NT2/D1 (cell line): Measurements from ENCODE around the gene LAMTOR2.

Experiments
- DNase-seq: peaks from one replicate; pipeline ENCODE4 v3.0.0-alpha.2; 2011; ENCODE audit warnings: low read depth, low spot score
- H3K27me3 ChIP-seq: 2 replicates; pipeline ENCODE4 v1.6.0; 2011; ENCODE audit warnings: mild to moderate bottlenecking; ENCODE audit not compliant: insufficient read length, insufficient read depth
- H3K36me3 ChIP-seq: 2 replicates; pipeline ENCODE4 v1.6.1; 2011; ENCODE audit warnings: mild to moderate bottlenecking, low read length, mixed read lengths; ENCODE audit not compliant: insufficient read depth, insufficient read length
- H3K4me1 ChIP-seq: 2 replicates; pipeline ENCODE4 v1.5.1; 2011; ENCODE audit not compliant: insufficient read depth, insufficient read length
- H3K4me3 ChIP-seq: 2 replicates; pipeline ENCODE4 v1.5.1; 2011; ENCODE audit warnings: low read depth; ENCODE audit not compliant: insufficient read length
- H3K9ac ChIP-seq: 2 replicates; pipeline ENCODE4 v1.6.0; 2011; ENCODE audit warnings: low read depth; ENCODE audit not compliant: insufficient read length
- H3K9me3 ChIP-seq: 2 replicates; pipeline ENCODE4 v1.5.1; 2011; ENCODE audit warnings: mild to moderate bottlenecking, low read length; ENCODE audit not compliant: insufficient read depth
- SUZ12 ChIP-seq: IDR thresholded peaks from 2 replicates; pipeline ENCODE4 v1.6.1; 2011; ENCODE audit not compliant: insufficient read length, insufficient read depth; ENCODE audit errors: extremely low read depth
- YY1 ChIP-seq: IDR thresholded peaks from 2 replicates; pipeline ENCODE4 v1.6.1; 2011; ENCODE audit not compliant: insufficient read length, insufficient read depth
- ZNF274 ChIP-seq: IDR thresholded peaks from 2 replicates; pipeline ENCODE4 v1.6.1; 2011; ENCODE audit warnings: mild to moderate bottlenecking, low read depth, low read length

The LAMTOR2 gene

DNA sequence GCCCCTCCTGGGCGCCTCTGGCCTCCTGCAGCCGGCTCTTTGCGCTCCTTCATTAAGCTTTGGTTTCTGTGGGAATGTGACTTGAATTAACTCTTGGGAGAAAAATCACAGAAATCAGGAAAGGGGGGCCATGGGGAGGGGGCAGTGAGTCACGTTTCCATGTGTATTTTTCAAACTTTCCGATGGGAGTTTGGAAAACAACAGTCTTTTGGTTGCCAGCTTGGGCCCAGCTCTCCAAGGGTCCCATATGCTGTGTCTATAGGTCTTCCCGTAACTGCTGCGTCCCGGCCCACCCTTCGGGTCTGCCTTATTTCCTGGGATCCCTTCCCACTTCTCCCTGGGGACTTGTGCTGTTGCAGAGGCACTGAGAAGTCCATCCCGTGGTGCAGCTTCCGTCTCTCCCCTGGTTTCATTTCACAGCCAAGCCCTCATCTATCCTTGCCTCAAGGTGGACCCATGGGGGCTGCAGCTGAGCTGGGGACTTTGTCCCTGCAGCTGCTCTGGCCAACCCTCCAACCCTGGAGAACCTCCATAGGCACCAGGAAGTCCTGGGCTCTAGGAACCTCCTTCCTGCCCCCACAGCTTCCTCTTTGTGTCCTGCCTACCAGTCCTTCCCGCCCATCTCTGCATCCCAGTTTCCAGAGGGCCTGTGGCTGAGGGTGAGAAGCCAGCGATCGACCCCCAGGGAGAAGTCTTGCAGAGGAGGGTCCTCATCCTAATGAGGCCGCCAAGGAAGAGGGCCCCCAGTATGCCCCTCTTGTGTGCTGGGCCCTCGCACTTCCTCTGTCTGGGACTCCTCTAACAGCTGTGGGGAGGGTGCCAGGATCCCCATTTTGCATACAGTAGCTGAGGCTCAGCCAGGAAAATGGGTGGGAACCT is 48.3 kb downstream of the LAMTOR2 start:
- peaks cover 42% of the 10 kb centered on the region for H3K36me3 ChIP-seq
- H3K4me1 ChIP-seq = peaks cover 65% of the 10 kb centered on the region
- H3K4me3 ChIP-seq = no peak overlapping the region
- H3K27me3 ChIP-seq = no peaks in the 10 kb centered on the region
- peak overlapping the region; percentile 7 for H3K9ac ChIP-seq
- no peak for DNase-seq
- no peaks in the 10 kb centered on the region for H3K9me3 ChIP-seq
- TF ChIP-seq YY1 (no peak), SUZ12 (no peak), ZNF274 (no peak)

DNA sequence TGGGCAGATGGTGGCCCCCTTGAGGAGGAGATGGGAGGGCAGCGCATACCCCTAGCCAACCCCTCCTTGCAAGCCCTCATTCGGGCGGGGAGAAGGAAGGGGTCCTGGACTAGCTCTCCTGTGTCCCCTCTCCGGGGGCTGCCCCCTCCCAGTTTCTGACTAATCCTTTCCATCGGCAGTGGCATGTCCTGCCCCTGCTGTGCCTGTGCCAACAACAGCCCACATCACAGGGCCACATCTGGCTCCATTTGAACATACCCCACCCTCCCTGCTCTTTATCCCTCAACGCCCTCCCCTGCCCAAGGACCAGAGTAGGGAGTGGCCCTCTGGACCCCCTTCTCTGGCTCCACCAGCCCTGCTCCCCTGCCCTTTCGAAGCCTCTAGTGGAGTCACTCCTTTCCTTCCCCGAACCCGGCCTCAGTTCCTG is 49.0 kb downstream of the LAMTOR2 start:
- H3K27me3 ChIP-seq = no peaks in the 10 kb centered on the region
- no peaks in the 10 kb centered on the region for H3K9me3 ChIP-seq
- TF ChIP-seq ZNF274 (no peak), YY1 (no peak), SUZ12 (no peak)
- H3K4me3 ChIP-seq = no peak overlapping the region
- peak overlapping the region; percentile 61 for H3K9ac ChIP-seq
- DNase-seq = no peak
- H3K36me3 ChIP-seq = peaks cover 39% of the 10 kb centered on the region
- peaks cover 62% of the 10 kb centered on the region for H3K4me1 ChIP-seq

DNA sequence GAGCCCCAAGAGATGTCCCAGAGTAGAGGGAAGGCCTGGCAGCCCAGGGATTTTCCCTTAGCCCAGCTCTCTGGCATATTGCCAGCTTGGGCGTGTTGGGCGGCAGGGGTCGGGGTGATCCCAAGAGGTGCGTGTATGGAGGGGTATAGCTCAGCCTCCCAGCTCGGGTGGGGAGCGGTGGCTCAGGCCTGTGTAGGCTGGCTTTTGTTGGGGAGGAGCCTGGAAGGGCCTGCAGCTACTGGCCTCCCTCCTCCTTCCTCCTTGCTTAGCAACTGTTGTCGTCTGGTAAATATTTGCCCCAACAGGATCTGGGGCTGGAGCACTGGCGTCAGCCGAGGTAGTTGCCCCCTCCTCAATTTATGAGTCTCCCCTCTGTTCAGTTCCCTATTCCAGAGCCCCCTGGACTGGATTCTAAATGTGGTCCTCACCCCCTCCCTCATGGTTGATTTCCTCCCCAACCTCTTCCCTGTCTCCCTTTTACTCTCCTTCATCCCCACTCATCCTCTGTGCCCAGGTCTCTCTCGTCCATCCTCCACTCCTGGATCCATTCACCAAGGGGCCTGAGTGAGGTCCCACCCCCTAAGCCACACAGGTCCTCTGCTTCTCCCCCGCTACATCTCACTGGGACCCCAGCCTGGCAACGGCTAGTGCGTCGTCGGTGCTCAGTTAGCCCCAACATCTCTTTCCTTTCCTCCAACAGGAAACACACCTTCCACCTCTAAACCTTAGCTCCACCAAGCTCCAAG is 49.7 kb downstream of the LAMTOR2 start:
- peaks cover 56% of the 10 kb centered on the region for H3K4me1 ChIP-seq
- H3K4me3 ChIP-seq = no peak overlapping the region
- peaks cover 33% of the 10 kb centered on the region for H3K36me3 ChIP-seq
- TF ChIP-seq ZNF274 = no peak
- no peak for TF ChIP-seq SUZ12
- TF ChIP-seq YY1 = no peak
- H3K9ac ChIP-seq = peak overlapping the region; percentile 61
- DNase-seq = no peak
- H3K9me3 ChIP-seq = no peaks in the 10 kb centered on the region
- no peaks in the 10 kb centered on the region for H3K27me3 ChIP-seq

DNA sequence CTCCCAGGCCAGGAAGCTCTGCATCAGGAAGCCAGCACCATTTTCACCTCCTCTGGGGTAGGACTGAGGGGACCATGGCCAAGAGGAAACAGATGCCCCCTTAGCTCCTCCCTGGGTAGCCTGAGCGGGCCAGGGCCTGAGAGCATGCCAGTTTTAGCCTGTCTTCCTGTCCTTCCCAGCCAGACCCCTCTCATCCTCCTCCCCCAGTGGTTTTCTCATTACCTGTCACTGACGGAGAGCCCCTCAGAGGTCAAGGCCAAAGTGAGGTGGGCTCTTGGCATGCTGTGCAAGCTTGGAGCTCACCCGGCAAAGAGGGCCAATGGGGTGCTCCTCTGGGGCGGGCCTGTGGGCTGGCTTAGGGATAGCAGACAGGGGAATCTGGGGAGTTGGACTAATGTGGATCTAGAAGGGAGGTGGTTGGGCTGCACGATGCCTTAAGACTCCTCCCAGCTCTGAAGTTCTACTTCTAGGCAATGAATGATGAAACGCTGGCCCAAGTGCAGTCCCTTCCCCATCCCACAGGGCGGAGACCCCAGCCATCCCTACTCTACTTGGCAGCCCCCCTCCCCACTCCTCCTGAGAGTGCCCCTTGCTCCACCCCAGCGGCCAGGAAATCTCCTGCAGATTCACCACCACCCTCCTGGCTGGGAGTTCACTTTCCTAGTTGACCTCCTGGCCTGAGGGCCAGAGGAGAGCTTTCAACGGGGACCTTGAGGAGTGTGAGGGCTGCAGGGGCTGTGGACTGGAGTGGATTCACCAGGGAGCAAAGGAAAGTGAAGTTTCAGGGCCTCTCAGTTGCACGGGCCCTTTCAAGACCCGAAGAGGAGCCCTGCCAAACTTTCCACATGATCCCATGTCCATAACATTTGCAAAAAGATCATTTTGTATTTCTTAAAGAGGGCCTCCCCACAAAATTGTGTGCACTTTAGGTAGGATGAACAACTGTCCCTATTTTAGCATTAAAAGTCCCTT is 50.6 kb downstream of the LAMTOR2 start:
- Histone ChIP-seq H3K4me1 (peaks cover 53% of the 10 kb centered on the region), H3K27me3 (no peaks in the 10 kb centered on the region), H3K9ac (peak overlapping the region; percentile 70), H3K36me3 (peaks cover 27% of the 10 kb centered on the region), H3K9me3 (no peaks in the 10 kb centered on the region), H3K4me3 (no peak overlapping the region)
- DNase-seq = no peak
- TF ChIP-seq YY1 (no peak), ZNF274 (no peak), SUZ12 (no peak)

DNA sequence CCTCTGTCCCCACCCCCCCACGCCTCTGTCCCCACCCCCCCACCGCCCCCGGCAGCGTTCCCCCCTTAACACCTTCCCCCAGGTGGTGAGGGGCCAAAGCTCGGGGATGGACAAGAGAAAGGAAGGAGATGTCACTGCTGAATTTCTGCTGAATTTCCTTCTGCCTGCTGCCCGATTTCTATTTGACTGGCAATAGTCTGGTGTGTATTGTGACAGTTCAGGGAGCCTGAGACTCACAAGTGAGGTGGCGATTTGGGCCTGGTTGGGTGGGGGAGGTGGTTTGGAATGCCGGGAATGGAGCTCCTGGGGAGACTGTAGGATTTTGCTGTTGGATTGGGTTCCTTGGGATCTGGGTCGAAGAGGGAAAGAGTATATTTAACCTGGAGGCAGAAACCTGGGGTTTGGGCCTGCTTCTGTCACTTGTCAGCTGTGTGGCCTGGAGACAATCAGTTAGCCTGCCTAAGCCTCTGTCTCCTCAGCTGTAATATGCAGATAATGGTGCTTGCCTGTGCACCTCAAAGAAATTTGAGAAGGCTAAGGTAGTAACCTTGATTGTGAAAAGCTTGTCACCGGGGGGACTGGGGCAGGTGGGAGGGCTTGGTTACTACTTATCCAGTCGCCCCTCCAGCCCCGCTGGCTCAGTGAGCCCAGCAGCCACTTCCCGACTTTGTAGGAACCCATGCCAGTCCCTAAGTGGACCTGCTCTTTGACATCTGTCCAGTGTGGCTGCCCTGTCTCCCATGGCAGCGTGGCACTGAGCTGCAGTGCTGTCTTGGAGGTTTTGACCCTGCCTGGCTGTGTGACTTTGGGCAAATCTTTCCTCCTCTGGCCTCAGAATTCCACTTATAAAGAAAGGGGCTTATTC is 52.3 kb downstream of the LAMTOR2 start:
- DNase-seq = no peak
- Histone ChIP-seq H3K36me3 (peaks cover 29% of the 10 kb centered on the region), H3K4me3 (peak overlapping the region; percentile 17), H3K9ac (peak overlapping the region; percentile 82), H3K27me3 (no peaks in the 10 kb centered on the region), H3K4me1 (peaks cover 47% of the 10 kb centered on the region), H3K9me3 (no peaks in the 10 kb centered on the region)
- TF ChIP-seq ZNF274 = no peak
- no peak for TF ChIP-seq YY1
- no peak for TF ChIP-seq SUZ12

DNA sequence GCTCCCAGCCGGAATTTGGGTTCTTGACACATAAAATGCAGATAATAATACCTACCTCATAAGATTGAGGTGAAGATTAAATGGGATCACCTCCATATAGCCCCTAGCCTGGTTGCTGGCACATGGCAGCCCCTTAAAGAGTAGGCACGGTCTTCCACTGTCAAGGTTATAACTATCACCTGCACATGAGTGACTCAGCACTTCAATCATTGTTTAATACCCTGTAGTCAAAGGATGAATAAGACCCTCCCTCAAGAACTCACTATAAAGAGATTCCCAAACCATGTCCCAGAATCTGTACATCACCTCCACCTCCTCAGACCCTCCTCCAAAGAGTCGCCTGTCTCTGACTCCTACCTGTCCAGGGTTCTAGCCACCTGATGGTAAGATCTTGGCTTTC is 53.5 kb downstream of the LAMTOR2 start:
- no peak overlapping the region for H3K4me3 ChIP-seq
- H3K9me3 ChIP-seq = no peaks in the 10 kb centered on the region
- peaks cover 50% of the 10 kb centered on the region for H3K4me1 ChIP-seq
- no peak for TF ChIP-seq YY1
- TF ChIP-seq SUZ12 = no peak
- TF ChIP-seq ZNF274 = no peak
- no peak for DNase-seq
- no peak overlapping the region for H3K9ac ChIP-seq
- no peaks in the 10 kb centered on the region for H3K27me3 ChIP-seq
- peaks cover 18% of the 10 kb centered on the region for H3K36me3 ChIP-seq
